GM18907 (cell line): Measurements from ENCODE around the gene SSTR4.
"Not testable (repeated sequence)": the region's sequence is repeated elsewhere in the genome, so short reads cannot be mapped to it uniquely, and the experiment has no call there.

ENCODE experiments used
- ATAC-seq: cut with Tn5 transposase; IDR thresholded peaks from one replicate; pipeline ENCODE4 v1.9.1; 2021; ENCODE audit warnings: mild to moderate bottlenecking, moderate library complexity; ENCODE audit not compliant: unreplicated experiment

The SSTR4 gene, protein sequence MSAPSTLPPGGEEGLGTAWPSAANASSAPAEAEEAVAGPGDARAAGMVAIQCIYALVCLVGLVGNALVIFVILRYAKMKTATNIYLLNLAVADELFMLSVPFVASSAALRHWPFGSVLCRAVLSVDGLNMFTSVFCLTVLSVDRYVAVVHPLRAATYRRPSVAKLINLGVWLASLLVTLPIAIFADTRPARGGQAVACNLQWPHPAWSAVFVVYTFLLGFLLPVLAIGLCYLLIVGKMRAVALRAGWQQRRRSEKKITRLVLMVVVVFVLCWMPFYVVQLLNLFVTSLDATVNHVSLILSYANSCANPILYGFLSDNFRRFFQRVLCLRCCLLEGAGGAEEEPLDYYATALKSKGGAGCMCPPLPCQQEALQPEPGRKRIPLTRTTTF

DNA sequence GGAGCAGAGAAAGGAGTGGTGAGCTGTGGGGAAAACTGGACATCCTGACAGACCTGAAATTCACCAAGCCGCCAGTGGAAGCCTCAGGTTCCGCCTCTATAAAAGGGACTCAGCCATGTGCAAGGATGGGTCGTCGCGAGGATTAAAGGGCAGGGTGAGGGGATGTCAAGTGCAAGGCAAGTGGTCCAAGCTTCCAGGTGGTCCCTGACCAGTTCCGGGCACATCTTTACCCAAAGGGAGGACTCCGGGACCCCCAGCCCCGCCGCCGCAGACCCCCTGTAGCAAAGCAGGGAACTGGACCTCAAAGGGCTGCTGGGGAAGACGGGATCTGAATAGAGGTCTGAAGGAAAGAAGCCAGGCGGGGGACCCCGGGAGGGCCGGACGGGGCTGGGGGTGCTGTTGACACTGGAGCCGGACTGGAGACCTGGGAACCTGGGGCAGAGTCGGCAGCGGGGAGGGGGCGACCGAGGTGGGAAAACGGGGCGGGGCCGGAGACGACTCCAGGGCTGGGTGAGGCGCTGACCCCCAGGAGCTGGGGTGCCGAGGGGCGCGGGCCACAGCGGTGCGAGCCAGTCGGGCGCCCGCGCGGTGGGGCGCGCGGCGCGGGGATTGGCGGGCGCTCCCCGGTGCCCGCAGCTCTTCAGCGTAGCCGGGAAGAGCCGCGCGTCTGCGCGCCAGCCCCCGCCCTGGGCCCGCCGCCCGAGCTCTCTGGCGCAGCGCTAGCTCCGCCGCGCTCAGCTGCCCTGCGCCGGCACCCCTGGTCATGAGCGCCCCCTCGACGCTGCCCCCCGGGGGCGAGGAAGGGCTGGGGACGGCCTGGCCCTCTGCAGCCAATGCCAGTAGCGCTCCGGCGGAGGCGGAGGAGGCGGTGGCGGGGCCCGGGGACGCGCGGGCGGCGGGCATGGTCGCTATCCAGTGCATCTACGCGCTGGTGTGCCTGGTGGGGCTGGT lies at the start of gene SSTR4:
SSTR4 (plus strand) TSS at position 592 of the 951 bp plus-strand sequence; CDS start at position 764, 172 bp downstream.
- ATAC-seq, result no peak

DNA sequence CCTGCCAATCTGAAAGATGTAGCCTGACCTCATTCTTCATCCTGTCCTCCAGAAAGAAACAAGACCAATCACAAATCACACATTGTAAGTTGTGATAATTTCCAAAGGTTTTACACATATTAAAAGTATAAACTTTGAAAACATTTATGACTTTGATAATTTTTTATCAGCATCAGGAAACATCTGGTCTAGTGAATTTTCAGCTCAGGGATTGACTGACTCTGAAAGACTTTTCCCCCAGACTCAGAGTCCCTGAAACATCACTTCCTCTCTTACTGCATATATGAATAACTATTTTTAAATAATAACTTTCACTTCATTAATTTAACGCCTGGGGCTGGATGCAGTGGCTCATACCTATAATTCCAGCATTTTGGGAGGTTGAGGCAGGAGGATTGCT lies 48.5 kb upstream of the SSTR4 start:
- ATAC-seq, result no peak

DNA sequence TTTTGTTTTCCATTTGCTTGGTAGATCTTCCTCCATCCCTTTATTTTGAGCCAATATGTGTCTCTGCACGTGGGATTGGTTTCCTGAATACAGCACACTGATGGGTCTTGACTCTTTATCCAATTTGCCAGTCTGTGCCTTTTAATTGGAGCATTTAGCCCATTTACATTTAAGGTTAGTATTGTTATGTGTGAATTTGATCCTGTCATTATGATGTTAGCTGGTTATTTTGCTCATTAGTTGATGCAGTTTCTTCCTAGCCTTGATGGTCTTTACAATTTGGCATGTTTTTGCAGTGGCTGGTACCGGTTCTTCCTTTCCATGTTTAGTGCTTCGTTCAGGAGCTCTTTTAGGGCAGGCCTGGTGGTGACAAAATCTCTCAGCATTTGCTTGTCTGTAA lies 43.7 kb upstream of the SSTR4 start:
- not testable (repeated sequence) for ATAC-seq

DNA sequence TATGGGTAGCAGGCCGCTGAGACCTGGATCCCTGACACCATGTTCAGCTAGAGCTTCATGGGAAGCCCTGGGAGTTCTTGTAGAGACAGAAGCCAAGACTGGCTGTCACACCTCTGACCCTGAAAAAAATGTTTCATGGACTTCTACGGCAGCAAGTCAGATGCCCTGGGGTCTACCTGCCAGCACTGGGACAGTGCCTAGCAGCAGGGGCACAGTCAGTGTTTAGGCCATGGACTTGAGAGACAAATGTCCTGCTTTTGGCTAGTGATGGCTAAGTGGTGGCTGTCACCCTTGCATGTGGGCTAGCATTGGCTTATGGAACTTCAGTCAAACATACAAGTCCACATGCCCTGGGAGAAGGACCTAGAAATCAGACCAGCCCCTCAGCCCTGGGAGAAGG lies 41.3 kb upstream of the SSTR4 start:
- no peak for ATAC-seq

DNA sequence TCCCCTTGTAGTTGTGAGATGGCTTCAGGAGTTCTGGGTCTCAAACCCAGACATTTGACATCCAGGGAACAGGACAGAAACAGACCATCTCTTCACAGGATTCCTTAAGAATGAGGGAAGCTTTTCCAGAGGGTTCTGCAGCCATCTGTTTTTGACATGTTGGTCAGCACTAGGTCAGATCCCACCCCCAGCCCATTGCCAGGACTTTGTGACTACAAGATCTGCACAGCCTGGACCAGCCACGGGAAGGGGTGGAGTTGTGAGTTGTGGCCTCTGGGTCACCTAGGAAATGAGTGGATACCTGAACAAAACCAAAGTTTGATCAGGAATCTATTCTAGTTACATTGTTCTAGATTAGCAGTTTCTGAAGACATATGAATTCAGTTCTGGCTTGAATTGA lies 39.2 kb upstream of the SSTR4 start:
- no peak for ATAC-seq

DNA sequence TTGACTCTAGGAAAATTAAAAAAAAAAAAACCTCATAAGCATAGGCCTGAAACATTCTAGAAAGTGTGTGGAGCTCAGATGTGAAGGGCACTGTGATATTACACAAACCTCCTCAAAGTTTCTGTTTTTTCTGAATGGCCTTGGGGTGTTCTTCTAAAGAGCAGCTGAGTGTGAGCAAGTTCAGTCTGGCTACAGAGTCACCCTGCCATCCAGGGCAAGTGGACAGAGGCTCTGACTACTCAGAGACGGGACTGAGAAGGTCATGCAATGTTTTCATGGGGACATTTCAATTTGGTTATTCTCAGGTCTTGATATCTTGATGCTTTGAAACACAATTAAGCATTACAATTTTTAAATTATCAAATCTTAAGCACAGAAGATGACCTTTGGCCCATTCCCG lies 36.6 kb upstream of the SSTR4 start:
- no peak for ATAC-seq

DNA sequence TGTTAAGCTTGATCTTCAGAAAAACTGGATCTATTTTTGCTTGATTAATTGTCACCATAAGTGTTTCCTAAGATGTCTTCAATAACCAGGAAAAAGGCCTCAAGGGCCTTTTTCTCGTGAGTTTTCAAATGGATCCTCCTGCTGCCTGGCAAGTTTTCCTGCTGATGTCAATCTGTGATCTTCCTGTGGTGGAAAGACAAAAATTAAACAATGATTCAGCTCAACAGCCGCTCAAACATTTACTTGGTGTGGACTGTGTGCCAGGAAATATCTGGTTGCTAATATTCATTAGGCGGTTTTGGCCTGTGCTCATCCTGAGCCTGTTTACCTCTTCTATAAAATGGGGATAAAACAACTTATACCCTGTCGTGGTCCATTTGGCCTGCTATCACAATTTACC lies 35.4 kb upstream of the SSTR4 start:
- no peak for ATAC-seq

DNA sequence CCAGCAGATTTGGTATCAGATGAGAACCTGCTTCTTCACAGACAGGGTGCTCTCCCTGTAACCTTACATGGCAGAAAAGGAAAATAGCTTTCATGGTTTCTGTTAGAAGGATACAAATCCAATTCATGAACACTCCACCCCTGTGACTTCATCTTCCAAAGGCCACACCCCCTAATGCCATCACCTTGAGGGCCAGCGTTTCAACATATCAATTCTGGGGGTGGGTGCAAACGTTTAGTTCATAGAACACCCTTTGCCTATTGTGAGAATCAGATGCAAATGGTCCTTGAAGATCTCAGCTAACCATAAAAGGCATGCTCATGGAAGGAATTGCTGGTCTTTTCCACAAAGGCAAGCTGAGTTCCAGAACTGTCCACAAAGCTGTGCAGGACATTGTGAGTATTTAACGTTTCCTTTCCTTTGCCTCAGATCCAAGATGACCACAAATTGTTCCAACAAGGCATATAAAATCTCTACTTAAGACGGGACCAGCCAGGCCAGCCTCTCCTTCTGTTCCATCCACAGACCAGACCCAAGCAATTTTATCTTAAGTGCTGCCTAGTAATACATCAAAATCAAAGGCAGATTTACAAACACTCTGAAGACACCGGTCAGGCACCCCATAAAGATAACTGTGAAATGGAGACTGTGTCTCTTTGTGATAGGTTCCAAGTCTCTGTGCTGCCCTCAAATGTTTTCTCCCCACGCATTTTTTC lies 34.7 kb upstream of the SSTR4 start:
- no peak for ATAC-seq

DNA sequence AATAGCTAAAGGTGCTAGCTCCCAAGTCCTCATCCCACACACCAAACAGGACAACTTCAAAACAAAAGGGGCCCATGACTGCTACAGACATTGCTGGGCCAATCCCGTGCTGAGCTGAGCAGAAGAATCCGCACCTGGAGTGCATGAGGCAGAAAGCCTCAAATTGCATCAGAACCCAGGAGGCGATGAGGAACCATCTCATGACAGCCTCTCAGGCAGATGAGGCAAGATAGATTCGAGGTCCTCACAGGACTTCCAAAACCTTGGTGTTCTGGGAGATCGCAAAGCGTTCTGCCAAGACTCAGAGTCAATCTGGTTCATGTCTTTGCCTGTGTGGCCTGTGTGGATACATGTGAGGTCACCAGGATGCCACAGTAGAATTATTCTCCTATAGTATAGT lies 32.8 kb upstream of the SSTR4 start:
- ATAC-seq, result no peak

DNA sequence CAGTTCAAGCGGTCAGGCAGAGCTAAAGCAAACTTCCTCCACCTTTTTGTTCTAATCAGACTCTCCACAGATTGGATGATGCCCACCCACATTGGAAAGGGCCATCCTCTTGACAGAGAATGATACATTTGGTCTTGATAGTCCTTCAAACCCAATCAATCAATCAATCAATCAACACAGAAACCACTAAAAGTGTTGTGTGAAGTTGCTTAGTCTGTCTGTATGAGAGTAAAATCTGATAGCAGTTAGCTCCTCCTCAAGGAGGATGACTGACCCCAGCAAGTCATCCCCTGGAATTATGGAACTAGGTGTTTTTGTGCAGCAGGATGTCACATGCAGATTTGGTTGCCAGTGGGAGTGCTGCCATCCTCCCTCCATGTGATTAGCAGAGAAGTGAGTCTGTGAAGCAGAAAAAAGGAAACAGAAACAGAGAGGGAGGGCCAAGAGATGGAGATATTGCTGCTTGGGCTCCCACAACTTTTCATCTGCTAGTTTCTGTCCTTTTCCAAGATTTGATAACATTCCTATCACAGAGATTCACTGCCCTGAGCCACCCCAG lies 32.0 kb upstream of the SSTR4 start:
- no peak for ATAC-seq

DNA sequence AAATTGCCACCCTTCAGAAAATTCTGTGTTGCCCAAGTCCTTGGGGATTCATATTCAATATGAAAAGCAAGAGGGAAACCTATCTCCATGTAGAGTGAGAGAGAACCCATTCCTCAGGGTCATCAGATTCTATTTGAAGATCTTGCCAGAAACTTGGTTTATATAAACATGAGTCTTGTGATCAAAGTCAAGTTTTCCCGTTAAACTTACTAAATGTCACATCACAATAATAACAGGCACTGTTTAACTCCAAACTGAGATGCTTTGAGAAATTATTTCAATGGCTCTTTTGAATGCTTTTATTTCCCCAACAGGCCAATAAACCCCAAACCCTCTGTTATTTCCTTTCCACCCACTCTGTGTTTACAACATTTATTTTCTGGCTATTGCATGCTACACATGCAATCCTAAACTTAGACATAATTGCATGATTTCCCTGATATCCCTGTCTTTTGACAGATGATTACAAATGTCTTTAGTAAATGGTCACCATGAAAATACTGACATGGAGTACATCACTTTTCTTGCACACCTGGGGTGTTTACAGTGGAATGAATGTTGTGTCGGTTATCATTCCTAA lies 31.1 kb upstream of the SSTR4 start:
- ATAC-seq, result no peak

DNA sequence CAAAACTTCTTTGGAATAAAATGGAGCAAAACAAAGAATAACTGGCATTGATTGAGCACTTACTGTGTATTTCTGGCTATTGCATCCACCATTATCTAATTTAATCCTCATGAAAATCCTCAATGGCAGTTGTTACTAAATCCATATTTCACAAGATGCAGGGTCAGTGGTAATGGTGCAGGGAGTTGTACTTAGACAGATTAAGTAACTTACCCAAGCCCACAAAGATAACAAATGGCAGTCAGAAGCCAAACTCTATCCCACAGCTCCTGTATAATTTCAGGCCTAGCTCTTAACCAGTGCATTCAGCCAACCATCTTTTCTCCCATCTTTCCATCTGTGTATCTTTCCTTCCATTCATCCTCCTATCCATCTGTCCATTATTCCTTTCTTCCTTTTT lies 29.3 kb upstream of the SSTR4 start:
- ATAC-seq, result no peak

DNA sequence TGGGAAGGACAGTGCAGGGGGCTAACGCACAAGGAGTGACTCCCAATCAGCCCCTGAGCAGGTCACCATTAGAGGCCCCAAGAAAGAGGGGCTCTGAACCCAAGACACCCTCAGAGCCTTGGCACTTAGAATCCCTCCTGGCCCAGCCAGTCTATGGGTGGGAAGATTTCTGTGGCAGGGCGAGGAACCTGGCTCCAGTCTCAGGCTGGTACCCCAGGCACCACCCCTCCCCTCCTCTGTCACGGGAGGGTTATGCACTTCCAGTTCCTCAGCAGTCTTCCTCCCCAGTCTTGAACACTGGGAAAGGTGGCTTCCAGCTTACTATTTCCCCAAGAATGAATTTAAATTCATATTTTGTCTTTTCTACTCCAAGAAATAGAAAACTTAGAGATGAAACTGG lies 27.6 kb upstream of the SSTR4 start:
- ATAC-seq, result no peak

DNA sequence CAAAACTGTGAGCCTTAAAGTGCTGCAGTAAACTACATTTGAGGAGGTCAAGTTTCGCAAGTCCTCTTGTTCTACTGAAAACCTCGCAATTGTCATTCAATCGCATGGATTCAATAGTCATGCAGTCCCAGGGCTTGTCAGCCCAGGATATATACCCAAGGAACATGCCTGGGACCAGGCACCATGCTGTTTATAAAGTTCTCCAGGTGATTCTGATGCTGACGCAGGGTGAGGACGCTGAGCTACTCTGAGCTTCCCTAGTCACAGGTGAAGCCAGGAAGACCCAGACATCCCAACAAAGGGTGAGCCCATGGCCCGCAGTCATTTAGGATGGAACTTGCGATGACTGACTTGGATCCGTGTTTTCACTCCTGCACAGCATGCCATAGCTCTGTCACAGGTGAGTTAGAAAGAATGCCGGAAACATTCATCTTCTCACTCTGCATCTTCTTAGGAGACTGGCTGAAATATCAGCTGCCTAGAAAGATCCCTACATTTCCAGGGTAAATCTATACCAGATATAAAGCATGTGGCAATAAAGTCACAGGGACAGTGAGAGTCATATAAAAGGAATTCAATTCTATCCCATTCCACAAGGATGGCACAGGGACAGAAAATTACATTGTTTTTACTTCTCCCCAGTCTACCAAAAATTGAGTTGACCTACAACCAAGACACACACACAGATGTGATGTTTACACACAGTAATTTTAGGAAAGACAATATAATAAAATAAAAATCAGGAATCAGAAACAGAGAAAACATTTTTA lies 27.0 kb upstream of the SSTR4 start:
- ATAC-seq, result no peak

DNA sequence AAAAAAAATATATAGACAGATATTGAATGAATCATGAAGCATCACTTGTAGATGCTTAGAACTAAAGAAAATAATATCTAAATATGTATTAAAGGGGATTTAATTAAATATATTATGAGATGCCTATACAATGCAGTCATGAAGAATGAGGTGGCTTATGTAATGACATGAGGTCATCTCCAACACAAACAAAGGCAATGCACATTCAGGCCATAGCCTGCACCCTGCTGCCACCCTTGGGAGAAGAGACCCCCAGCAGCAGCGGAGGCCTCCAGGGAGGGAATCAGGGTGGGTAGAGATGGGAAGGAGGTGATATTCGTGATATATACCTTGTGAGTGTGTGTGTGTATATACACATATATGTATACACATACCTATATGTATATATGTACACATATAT lies 26.4 kb upstream of the SSTR4 start:
- ATAC-seq, result no peak

DNA sequence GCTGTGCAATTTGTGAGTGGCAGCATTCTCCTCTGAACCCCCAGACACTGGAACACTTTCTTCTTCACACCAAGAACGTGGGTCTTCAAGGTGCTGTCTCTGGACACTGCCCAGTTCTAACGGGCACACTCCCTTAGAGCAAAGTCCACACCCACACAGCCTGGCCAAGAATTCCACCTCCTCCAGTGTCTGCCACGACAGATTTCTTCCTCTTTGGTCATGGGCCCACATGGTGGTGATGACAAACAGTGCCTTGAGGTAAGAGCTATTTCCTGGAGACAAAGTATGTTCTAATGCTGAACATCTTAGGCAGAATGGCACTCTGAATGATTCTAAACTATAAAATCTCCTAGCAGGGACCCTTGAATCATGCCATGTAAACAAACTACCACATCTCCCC lies 25.5 kb upstream of the SSTR4 start:
- ATAC-seq, result no peak

DNA sequence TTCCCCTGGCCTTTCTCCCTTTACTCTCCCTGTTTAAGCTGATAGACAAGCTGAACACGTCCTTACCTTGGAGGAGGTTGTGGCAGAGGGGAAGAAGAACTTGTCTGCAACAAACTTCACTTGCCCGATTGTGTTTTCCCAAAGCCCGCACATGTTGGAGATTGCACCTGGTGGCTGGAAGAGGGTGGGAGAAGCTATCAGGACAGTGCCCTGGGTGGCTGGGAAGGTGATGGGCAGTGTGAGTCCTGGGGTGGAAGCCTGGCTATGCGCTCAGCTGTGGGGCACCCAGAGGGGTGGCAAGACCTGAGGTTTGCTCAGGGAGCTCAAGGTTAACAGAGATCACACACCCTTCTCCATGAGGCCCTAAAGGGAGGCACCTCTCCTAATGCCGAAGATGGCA lies 25.0 kb upstream of the SSTR4 start:
- no peak for ATAC-seq

DNA sequence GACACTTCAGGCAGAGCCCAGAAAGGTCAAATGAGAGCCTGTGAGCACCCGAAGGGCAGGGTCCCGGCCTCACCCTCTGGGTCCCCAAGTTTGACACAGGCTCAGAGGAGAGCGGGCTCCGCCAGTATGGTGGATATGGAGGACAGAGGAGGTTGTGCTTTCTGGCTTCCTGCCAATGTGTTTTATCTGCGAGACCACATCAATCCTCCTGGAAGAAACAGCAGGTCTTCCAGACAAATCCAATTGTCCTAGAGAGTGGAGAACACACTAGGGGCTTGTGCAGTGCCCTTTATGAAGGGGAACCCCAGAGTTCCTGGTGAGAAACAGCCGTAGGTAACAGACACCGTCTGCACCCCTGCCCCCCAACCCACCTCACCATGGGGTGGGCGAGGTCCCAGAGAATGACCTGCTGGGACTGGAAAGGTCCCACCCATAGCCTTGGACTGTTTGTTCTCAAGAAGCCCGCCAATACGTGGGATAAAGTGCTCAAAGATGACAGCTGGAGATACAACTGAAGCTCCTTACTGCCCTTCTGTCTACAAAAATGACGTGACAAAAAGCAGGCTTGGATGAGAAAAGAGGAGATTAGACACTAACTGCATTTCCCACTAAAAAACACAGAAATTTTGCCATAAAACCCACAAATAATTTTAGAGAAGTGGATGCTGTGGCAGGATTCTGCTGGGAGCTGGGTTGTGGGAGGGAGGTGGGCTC lies 23.9 kb upstream of the SSTR4 start:
- ATAC-seq, result no peak

DNA sequence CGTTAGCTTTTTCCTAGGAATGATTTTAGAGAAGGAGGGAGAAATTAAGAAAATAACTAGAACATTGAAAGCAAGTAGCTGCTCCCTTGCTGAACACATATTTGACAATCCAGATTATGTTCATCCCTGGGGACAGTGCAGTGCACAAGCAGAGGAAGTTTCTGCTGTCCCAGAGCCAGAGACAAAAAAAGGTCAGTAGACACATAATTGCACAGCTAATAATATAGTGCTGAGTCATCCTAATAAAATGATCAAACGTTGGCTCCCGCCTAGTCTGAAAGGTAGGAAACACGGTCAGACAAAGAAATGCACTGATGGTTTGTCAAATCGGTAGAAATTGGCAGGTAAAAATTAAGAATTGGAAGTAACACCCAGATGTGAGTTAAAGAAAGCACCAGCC lies 21.7 kb upstream of the SSTR4 start:
- ATAC-seq, result no peak
